Hematopoietic multipotent progenitor cell treated with erythropoietin and hydrocortisone succinate and interleukin-3 and kit ligand, for 4 days (in vitro differentiated cells): ENCODE results near the gene TNNC2.
"Not testable (repeated sequence)": the region's sequence is repeated elsewhere in the genome, so short reads cannot be mapped to it uniquely, and the experiment has no call there.

Experiments used
- DNase-seq: peaks from one replicate; pipeline ENCODE4 v3.0.0-alpha.2; 2015

TNNC2 gene

DNA sequence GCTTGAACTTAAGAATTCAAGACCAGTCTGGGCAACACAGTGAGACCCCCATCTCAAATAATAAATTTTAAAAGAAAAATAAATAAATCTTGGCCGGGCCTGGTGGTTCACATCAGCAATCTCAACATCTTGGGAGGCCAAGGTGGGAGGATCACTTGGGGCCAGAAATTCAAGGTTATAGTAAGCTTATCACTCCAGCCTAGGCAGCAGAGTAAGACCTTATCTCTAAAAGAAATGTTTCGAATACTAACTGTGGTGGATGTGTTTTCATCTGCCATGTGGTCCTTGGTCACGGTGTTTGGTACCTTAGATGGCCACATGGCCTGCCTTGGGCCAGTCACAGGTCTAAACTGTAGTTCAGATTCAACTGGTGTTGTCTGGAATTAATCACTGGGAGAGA lies 8.9 kb downstream of the TNNC2 start:
- no peak for DNase-seq

GRCh38 chr20:45817376-45818194 lies 9.5 kb downstream of the TNNC2 start:
- DNase-seq: no peak

- no peak for DNase-seq
Observed at GRCh38 chr20:45816951-45817350, 10.2 kb downstream of the TNNC2 start.

DNA sequence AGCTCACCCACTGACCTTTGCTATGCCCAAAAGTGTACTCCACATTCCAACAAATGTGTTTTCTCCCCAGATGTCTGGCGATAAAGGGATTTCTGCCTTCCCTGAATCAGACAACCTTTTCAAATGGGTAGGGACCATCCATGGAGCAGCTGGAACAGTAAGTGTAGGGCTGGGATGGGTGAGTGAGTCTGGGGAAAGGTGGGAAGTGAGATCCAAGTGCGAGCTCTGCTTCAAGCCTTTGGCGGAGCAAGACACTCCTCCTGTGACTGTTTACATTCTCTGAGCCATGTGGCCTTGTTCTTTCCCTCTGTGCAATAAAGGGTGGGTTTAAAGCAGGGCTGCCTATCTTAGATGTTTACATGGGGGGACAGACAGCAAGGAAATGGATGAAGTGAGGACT lies 12.8 kb downstream of the TNNC2 start:
- DNase-seq: no peak

- DNase-seq: no peak
Observed at GRCh38 chr20:45813489-45813888, 13.6 kb downstream of the TNNC2 start.

- DNase-seq: no peak
Observed at GRCh38 chr20:45813006-45813340, 14.1 kb downstream of the TNNC2 start.

DNA sequence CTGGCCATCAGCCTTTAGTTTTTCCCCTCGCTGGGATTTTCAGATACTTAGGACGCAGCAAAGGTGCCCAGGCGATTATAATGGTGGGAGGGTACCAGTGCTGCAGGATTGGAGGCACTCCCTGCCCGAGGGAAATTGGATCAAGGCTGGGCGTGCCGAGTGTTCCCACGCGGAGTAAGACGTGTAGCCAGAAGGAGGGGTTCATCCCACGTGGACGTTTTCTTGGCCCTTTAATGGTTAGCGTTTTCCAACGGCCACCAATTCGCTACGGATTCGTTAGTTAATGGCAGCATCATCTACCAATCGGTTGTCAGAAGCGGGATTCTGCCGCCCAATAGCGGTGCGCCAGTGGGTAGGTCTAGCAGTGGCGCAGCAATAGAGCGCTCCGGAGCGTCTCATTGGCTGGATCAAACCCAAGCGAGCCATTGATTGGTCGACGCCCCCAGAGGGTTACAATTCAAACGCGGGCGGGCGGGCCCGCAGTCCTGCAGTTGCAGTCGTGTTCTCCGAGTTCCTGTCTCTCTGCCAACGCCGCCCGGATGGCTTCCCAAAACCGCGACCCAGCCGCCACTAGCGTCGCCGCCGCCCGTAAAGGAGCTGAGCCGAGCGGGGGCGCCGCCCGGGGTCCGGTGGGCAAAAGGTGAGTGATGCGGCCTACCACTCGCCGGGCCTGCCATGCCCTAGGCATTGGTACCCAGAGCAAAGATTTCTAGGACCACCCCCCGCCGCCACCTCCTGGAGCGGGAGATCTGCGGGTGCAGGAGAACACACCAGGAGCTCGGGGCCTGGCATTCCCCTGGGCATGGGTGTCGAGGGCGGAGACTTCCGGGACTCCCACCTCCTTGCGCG lies 14.7 kb downstream of the TNNC2 start, which contains the start of gene UBE2C:
Gene UBE2C, plus strand, starts transcription at position 488 of the 849 bp plus-strand sequence. Its CDS starts 52 bp downstream, at position 540.
- peak; percentile 99 for DNase-seq

DNA sequence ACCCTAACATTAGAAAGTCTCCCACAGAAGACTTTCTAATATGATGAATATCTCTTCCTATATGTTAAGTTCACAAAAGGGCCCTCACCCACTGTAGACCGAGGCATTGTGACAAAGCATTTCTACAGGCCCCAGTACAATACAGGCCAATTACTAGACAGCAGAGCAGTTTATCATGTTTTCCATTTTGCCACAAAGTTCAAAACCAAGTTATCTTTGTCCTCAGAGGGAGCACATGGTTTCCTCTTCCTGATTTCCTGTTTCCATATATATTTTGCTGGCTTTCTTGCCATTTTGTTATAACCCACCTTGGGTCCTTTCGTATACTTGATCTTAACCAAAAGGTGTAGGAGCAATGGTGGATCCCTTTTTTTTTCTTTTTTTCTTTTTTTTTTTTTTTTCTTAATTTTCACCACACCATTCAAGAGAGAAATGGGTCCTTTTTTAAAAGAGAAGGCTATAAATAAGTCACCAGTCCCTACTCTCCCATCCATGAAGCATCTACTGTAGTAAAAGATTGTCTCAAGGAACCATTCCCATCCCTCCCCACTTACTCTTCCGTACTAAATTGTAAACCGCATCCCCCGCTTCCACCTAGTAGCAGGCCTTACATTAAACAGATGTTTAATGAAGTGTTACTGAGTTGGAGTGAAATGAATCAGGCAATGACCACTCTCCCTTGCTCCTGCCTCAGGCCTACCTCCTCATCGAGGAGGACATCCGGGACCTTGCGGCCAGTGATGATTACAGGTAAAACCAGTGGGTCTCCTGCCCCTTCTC lies 16.7 kb downstream of the TNNC2 start:
- DNase-seq: peak; percentile 91

DNA sequence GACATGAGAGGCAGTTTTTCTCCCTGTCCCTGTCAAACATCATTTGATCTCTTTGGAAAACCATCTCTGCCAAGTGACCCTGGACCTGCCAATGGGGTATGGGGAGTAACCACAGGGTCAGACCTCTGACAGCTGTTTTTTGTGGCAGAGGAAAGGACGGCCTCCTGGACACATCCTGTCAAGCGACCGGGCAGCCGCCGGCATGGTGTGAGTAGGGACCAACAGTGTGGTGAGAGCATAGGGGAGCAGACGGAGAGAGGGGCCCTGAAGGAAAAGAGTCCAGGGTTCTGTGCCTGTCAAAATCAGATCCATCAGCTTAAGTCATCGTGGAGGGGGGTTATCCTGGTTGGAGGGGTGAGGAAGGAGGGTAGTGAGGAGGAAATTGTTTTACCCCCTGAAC lies 25.3 kb downstream of the TNNC2 start:
- DNase-seq: no peak

- peak; percentile 87 for DNase-seq
Observed at GRCh38 chr20:45798935-45799642, 28.0 kb downstream of the TNNC2 start.

GRCh38 chr20:45797955-45798354 lies 29.2 kb downstream of the TNNC2 start:
- not testable (repeated sequence) for DNase-seq

DNA sequence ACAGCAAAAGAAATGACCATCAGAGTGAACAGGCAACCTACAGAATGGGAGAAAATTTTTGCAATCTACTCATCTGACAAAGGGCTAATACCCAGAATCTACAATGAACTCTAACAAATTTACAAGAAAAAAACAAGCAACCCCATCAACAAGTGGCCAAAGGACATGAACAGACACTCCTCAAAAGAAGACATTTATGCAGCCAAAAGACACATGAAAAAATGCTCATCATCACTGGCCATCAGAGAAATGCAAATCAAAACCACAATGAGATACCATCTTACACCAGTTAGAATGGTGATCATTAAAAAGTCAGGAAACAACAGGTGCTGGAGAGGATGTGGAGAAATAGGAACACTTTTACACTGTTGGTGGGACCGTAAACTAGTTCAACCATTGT lies 29.6 kb downstream of the TNNC2 start:
- DNase-seq: not testable (repeated sequence)

- DNase-seq: no peak
Observed at GRCh38 chr20:45796337-45797065, 30.6 kb downstream of the TNNC2 start.

GRCh38 chr20:45792317-45793118 lies 34.6 kb downstream of the TNNC2 start:
- DNase-seq: peak; percentile 62

GRCh38 chr20:45788351-45788750 lies 38.8 kb downstream of the TNNC2 start:
- DNase-seq: no peak

DNA sequence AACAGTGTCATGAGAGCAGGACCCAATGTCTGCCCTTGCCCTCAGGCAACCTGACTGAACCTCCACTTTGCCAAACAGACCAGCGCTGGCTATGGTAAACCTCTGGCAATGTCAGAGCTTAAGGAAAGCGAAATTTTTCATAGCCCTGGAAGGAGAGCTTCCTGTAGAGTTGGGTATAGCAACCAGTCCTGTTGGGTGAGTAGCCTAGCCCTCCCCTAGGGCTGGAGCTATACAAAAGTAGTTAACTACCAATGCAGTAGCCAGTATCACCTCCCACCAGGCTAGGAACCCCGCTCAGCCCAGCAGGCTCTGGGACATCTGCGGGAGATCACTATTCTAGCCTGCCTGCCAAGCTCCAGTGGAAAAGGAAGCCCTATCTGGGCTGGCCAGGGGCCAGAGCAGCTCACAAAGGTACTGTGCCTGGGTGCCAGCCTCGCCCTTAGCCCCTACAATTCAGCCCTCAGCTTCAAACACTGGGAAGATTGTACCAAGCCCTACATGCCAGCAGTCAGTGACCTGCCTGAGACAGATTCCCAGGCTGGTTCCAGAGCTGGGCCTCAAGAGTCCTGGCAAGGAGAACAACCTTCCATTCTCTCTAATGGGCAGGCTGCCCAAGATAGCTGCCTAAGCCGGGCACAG lies 43.3 kb downstream of the TNNC2 start:
- DNase-seq: peak; percentile 23

- no peak for DNase-seq
Observed at GRCh38 chr20:45782890-45783289, 44.2 kb downstream of the TNNC2 start.

DNA sequence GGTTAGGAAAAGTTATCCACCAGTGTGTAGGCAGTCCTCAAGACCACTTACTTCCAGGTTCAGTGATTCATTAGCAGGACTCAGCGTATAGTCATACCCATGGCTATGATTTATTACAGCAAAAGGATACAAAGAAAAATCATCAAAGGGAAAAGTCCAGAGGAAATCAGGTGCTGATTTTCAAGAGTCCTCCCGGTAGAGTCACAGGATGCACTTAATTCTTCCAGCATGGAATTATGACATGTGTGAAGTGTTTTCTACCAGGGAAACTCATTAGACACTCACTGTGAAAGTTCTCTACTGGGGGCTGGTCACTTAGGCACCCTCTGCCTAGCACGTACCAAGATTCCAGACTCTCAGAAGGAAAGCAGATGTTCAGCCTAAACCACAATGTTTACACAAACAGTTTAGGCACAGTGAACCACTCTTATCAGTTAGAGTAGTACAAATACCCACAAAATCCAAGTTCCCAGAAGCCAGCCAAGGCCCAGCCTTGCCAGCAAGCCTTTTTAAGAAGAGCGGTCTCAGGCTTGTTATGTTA lies 45.7 kb downstream of the TNNC2 start:
- DNase-seq: no peak

- DNase-seq: no peak
Observed at GRCh38 chr20:45780159-45780558, 47.0 kb downstream of the TNNC2 start.
